Measurements from ENCODE around the gene WNT6.

The WNT6 gene

DNA sequence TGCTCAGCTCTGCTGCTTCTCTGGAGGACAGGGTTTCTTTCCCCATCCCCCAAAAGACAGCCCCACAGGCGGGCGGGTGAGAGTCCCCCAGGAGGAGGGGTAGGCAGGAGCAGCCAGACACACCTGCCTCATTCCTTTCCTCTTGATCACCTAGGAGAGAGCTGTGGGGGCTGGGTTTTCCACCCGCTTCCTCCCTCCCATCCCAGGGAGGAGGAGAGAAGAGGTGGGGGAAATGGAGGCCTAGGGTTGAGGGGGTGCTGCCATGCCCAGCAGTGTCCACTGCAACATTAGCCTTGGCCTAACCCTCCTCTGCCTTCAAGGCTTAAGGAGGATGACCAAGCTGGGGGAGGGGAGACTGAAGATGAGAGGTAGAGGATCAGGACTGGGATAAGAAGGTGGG lies 35.7 kb downstream of the WNT6 start:
- no peak for DNase-seq

DNA sequence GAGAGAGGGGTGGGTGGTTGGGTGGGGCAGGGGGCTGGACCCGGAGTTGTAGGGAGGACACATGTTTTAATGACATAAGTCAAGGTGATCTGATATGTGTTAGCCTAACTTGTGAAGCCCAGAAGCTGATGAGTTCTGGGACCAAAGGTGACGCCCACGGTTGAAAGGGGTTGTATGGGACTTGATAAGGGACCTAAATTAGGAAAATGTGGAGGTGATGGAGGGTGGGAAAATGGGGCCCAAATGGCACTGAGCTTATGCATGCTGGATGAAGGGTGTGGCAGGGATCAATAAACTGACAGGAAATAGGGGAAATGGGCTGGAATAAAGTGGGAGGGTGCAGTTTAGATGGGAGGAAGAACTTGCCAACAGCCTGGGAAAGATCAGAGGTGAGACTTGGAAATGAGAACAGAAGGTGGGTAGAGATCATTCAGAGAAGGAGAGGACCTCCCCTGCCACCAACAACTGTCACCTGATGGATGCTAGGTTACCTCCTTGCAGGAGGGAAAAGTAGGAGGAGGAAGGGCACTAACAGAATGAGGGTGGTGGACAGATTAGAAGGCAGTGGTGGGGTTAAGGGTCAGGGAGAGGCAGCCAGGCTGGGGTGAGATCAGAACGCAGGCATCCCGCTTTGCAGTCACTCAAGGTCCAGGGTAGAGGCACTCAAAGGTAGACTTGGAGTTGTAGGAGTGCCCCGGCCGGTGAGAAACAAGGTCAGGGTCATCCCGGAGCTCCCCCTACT lies 36.3 kb downstream of the WNT6 start:
- no peak for DNase-seq

DNA sequence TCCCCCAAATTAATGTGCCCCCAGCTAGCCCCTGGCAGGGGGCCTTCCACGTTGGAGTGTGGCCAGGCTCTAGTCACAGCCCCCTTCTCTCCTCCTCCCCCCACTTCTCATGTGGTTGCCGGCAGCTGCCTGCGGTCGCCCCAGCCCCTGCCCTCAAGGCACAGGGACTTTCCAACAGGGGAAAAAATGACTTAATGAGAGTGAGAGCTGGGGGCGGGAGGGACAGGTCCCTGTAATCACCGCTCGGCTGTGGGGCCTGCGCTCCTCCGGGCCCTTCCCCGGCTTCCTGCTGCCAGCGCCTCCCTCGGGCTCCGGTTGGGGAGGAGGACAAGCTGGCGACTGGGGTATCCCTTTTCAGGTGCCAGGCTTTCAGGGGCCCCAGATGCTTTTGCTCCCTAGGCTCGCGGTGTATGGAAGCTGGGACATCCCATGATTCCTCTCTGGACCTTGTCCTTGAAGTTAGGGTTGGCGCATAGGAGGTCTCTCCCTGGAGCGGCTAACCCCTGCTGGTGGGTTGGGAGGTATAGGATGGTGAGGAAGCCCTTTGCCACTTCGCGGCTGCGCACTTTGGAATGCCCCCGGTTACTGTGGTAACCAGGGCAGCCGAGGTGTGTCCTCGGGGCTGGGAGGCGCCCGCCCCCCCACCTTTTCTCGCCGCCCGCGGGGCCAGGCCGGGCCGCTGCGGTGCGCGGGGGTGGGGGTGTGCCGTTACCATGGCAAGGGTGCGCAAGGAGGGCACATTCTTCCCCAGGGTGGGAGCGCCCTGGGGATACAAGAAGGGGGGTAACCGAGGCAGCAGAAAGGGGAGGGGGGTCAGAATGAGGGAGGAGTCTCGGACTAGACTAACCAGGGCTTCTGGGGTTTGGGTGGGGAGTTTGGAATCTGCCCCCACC lies 37.1 kb downstream of the WNT6 start:
- no peak for DNase-seq

GRCh38 chr2:218897394-218898108 lies 37.9 kb downstream of the WNT6 start:
- DNase-seq, result no peak

DNA sequence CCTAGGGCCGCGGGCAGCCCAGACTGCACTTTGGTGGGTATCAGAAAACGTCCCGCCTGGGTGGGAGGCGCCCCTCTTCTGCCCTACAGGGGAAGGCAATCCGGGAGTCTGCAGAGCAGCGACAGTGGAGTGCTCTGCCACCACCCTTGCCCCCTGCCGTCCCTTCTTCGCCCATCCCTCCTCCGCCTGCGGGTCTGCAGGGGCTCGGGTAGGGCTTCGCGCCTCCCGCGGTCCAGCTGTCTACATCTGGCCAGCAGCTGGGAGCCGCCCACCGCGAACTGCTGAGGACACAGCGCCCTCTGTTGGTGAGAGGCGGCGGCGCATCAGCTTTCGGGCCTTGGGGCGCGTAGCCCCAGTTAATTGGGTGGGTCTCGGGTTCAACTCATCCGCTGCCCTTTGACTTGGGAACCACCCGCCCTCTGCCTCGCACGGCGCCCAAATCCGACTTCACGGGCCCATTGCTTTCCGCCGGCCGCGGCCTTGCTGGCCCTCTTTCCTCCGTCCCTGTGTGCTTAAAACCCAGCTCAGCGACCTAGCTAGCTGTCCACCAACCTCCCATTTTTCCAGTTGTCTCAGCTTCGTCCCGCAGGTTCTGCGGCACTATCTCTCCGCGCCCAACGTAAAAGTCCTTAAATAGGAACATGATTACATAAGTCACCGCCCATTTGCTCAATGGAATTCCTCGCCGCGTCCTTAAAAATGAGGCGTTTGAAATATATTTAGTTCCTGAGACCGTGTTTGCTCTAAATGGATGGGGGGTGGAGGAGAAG lies 38.7 kb downstream of the WNT6 start:
- no peak for DNase-seq

DNA sequence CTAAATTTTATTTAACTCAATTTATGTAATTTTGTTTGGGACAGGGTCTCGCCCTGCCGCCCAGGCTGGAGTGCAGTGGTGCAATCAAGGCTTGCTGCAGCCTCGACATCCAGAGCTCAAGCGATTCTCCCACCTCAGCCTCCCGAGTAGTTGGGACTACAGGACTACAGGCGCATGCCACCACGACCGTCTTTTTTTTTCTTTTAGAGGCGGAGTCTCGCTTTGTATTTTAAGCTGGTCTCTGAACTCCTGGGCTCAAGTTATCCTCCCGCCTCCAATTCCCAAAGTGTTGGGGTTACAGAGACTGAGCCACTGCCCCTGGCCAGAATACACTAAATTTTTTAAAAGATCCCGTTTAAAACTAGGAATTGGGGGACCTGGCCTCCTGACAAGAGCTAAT lies 39.5 kb downstream of the WNT6 start:
- no peak for DNase-seq

DNA sequence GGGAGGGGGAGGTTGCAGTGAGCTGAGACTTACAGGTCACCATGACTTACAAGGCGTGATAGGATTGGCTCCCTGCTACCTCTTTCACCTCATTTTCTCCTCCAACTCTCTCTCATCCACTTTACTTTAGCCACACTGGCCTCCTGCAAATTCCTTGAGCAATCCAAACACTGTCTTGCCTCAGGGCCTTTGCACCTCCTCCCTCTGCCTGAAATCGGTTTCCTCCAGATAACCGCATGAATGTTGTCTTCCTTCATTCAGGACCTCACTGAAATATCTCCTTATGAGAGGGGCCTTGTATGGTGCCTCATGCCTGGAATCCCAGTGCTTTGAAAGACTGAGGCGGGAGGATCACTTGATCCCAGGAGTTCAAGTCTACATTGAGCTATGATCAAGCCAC lies 42.8 kb downstream of the WNT6 start:
- DNase-seq, result no peak

DNA sequence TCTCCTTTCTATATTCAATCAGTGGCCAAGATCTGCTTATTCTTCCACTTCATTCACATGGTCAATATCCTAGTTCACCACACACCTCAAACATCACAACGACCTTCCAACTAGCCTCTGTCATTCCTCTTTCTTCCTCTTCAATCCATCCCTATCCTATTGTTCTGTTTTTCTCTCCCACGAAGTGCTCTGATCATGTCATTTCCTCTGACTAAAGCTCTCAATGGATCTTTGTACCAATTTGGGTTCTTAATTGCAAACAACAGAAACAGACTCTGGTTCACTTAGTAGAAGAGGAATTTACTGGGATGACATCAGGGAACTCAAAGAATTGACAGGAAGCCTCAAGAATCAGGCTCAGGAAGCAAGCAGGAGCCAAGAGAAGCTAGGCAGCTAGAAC lies 44.6 kb downstream of the WNT6 start:
- no peak for DNase-seq

- DNase-seq, result peak; percentile 80
Observed at GRCh38 chr2:218908721-218909619, 49.4 kb downstream of the WNT6 start.

- no peak for DNase-seq
Observed at GRCh38 chr2:218910741-218911140, 51.1 kb downstream of the WNT6 start.

GRCh38 chr2:218920504-218920903 lies 60.9 kb downstream of the WNT6 start:
- DNase-seq, result no peak
